ENCODE measurements around the gene P2RX3.

Gene P2RX3

DNA sequence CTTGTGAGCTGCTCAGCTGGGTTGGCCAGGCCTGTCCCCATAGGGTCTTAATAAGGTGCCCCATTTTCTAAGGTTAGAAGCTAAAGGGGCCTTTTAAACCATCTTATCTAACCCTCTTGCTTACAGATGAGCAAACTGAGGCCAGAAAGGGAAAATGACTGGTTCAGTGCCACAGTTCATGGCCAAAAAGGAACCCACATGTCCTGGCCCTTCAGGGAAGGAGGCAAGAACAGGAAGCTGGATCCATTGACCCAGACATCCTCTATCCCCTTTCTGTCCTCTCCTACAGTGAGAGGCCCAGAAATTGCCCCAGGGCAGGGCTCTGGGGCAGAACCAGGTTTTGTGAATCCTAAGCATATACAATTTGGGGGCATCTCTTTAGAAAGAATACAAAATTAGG lies 32.8 kb downstream of the P2RX3 start:
- DNase-seq (ENCODE audit: low read depth in 2 of 2): no peak

DNA sequence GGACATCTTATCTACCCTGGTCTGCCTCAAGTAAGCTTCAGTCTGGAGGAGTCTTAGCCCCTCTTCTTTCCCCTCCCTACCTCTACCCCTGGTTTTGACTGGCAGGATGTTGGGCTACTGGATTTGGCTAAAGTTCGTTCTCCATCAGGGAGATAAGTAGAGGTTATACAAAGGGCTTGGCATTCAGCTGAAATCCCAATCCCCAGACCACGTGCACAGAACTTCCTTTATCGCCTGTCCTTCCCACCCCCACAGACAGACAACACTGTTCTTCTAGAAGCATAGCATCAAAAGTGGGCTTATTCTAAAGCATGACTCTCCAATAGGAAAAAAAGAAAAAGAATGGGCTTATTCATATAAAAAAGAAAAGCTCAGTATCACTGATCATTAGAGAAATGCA lies 35.0 kb downstream of the P2RX3 start:
- DNase-seq (ENCODE audit: low read depth in 2 of 2): no peak

DNA sequence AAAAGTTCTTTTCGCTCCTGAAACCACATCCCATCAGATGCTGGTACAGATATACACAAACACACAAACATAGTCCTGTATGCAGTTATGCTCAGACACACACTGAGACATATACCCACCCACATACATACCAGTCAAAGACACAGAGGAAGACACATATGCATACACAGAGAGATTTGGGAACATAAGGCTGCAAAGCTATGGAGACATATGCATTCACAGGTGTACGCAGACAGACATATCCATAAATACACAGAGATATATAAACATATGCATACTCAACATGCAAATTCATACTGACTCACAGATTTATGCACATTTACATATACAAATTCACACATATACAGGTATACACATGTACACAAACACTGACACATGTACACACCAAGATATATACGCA lies 36.8 kb downstream of the P2RX3 start:
- no peak for DNase-seq (ENCODE audit: low read depth in 2 of 2)

DNA sequence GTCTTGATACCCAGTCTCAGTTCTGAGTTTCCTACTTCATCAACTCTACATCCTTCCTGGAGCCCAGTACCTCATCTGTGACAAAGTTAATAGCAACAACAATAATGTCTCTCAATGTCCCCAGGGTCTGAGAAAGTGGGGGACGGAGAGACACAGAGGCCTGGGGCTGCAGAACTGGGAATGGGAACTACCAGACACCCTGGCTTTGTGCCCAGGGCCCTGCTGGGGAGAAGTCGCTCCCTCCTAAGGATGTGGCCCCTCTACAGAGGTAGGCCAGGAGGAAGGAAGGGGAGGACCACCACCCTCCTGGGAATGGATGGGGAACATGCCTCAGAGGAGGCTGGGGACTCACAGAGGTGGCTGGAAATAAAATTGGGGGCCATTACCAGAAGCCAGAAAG lies 37.3 kb downstream of the P2RX3 start:
- DNase-seq (ENCODE audit: low read depth in 2 of 2): no peak

DNA sequence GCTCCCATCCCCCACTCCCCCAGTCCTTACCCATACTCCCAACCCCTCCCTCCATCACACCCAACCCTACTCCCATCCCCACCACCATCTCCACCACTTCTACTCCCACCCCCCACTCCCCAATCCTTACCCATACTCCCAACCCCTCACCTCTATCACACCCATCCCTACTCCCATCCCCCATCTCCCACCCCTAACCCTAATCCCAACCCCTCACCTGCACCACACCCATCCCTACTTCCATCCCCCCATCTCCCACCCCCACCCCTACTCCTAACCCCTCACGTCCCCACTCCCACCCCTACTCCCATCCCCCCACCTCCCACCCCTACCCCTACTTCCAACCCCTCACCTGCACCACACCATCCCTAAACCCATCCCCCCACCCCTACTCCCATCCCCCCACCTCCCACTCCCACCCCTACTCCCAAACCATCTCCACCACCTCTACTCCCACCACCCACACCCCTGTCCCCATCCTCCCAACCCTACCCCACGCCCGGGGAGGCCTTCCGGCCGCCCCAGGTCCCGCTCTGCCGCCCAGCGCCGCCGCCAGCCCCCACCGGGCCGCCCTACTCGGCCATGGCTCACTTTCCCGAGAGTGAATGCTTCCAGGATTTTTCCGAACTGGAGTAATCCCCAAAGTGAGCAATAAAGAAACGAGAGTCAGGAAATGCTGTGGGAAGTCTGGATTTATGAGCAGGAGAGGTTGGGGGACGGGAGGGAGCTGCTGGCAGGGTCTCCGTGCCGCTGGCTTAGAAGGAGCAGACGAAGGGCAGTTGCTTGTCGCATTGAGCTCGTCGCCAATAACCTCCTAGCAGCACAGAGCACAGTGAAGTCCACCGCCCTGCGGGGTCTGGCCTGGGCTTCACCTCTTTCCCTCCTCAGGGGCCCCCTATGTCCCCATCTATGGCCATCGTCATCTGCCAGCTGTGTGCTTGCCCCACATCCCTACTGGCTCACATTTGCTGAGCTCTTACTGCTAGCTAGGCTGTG lies 38.2 kb downstream of the P2RX3 start:
- DNase-seq (ENCODE audit: low read depth in 2 of 2): no peak

DNA sequence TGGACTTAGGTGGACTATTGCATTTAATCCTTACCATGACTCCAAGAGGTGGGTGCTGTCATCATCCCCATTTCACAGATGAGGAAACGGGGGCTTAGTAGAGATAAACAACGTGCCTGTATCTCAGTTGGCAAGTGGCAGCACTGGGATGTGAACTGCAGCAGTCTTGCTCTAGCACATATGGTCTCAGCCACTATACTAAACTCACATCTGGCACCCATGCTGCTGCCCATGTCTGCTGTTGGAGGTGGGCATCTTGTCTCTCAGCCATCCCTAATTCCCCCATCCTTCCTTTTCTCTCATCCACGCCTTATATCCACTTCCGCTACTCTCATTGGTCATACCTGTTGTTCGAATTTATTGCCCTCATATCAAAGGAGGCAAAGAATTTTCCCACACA lies 39.0 kb downstream of the P2RX3 start:
- no peak for DNase-seq (ENCODE audit: low read depth in 2 of 2)

DNA sequence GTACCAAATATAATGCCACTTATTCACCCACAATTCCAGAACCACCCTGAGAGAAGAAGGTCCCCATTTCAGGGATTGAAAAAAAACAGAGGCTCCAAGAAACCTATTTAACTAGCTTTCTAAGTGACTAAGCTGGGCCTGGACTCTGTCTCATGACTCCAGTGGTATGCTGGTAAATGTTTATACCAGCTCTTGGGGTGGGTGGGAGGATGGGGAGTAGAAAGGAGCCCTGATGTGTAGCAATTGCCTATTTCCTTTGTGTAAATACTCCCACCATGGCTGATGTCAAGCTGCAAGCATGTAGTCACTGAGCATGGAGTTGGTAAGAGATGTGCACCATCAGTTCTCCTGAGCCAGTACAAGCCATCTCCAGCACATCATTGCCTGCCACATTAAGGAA lies 40.0 kb downstream of the P2RX3 start:
- no peak for DNase-seq (ENCODE audit: low read depth in 2 of 2)

DNA sequence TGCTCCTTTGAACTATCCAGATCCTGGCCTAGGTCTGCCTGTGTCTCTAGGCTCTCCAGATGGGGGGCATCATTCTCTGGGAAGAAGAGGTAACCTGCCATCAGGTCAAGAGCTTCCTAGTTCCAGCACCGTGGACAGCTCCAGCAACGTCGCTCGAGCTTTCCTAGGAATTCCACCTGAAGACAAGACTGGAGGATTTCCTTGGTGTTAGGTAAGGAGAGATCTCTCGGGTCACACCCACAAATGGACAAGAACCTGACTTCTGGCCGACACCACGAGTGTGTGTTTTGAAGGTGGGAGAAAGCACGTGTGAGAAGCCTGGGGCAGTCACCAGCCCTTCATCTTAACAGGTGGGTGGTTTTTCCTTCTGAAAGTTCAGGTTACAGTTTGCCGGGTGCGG lies 41.6 kb downstream of the P2RX3 start:
- DNase-seq (ENCODE audit: low read depth in 2 of 2): no peak

DNA sequence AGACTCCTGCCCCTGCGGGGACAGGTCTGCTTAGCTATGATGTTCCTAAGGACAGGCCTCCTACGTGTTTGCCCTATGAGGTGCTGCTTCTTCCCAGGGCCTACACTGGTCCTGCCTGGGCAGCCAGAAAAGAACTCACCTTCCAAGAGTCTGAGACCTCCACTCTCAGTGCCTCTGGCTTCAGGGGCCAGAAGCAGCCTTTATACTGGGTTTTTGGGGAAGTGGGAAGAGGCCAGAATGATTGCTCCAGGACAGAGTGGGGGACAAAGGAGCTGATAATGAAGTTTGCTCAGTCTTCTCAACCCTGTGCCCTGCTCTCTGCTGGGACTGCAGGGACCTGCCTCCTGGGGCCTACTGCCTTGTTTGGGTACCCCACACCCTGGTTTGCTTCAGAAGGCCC lies 42.8 kb downstream of the P2RX3 start, which contains the start of gene PRG3:
Gene PRG3 (minus strand): TSS at position 176 of the 400 bp plus-strand sequence. CDS start 442 bp downstream, outside the sequence.
- DNase-seq (ENCODE audit: low read depth in 2 of 2): no peak

DNA sequence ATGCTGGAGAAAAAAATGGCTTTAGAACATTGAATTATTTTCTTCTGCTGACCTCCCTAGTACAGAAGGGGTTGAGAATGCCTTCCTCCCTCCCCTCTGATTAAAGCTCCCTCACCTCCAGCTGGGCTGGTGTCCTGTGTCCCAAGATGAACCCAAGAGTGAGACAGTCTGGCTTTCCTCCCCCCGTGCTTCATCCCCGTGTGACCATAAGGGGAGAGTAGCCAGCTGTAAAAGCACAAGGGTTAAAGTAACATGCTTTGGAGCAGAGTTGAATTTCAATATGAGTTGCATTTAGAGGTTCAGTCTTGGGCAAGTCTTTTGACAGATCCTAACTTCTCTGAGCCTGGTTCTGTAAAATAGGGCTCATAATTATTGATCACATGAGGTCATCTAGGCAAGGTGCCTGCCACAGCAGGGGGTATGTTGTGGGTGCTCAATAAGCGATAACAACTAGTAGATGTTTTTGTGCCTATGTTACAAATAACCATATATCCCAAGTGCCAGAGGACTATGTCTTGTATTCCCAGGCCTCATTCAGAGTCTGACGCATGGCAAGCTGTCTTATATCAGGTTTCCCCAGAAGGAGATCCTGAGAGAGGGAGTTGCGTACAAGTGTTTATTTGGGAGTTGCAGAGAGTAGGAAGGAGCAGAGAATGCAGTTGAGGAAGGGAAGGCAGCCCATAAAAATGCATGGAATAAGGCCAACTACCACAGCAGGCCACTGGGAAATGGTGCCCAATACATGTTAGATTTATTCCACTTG lies 48.2 kb downstream of the P2RX3 start:
- DNase-seq (ENCODE audit: low read depth in 2 of 2): no peak

DNA sequence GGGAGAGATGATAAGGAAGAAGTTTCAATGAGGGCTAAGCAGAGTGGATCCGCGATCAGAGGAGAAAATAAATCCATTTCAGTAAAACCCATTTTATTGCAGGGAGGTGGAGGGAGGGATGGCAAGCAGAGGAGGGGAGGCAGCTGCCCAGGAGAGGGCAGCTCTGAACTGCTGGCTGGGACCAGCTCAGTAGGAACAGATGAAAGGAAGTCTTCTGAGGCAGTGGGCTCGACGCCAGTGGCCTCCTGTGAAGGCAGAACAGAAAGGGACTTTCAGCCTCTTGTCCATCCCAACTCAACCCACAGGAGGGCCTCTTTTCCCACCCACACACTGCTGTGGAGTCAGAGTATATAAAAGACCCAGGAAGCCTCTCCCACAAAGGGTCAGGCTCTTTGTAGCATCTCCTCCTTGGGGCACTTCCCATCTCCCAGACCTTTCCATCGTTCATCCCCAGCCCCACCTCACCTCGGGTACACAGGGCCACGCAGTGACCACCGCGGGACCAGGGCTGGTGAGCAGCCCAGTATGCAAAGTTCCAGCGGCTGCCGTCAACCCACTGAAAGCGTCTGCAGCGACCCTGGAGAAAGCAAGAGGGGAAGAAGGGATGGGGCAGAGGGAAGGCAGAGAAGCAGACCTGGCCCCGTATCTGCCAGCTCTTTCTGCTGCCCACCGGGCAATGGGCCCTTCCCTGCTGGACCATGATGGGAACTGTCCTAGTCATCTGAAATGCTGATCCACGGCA lies 49.3 kb downstream of the P2RX3 start:
- DNase-seq (ENCODE audit: low read depth in 2 of 2): no peak

DNA sequence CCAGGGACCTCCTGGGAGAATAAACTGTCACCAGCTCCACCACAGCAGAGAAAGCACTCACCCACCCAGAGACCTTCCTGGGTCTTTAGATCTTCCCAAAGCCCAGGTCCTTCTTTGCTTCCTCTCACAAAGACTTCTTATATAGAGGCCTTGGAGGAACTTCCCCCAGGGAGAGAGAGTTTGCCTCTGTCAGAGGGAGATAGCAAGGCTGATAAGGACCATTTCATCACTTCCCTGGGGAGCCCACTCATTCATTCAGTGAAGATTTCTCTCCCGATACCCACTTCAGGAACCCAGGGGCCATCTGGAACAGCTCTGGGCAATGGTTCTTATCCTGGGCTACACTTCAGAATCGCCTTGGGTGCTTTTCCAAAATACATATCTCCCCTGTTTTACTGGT lies 52.4 kb downstream of the P2RX3 start, which contains the start of gene PRG2:
Gene PRG2 (minus strand): TSS at position 116 of the 400 bp plus-strand sequence. CDS start 706 bp downstream, outside the sequence.
- DNase-seq (ENCODE audit: low read depth in 2 of 2): no peak

DNA sequence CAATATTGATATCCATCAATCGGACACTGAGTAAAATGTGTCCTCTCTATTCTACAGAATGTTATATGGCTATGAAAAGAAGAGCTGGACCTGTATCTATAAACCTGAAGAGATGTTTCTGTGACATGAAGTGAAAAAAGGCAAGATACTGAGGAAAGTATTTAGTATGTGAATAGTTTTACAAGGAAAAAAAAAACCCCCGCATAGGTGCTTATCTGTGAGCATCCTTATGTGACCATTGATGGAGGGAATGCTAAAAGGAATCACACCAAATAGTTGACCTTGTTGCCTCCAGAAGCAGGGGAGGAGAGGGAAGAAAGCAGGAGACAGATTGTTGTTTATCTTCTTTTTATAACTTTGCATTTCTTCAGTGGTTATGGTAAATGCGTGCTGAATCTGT lies 53.0 kb downstream of the P2RX3 start:
- DNase-seq (ENCODE audit: low read depth in 2 of 2): no peak

DNA sequence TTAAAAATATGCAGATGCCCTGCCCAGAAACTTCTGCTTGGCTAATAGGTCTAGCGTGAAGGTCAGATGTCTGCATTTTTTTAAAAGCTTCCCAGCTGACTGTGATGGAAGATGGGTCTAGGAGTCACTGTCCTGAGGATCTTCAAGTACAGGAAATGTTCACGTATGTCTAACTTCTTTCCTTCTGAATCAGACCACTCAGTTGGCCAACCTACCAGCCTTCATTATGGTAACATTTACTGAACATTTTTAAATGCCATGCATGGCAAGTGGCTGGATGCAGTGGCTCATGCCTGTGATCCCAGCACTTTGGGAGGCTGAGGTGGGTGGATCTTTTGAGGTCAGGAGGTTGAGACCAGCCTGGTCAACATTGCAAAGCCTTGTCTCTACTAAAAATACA lies 53.4 kb downstream of the P2RX3 start:
- DNase-seq (ENCODE audit: low read depth in 2 of 2): no peak

DNA sequence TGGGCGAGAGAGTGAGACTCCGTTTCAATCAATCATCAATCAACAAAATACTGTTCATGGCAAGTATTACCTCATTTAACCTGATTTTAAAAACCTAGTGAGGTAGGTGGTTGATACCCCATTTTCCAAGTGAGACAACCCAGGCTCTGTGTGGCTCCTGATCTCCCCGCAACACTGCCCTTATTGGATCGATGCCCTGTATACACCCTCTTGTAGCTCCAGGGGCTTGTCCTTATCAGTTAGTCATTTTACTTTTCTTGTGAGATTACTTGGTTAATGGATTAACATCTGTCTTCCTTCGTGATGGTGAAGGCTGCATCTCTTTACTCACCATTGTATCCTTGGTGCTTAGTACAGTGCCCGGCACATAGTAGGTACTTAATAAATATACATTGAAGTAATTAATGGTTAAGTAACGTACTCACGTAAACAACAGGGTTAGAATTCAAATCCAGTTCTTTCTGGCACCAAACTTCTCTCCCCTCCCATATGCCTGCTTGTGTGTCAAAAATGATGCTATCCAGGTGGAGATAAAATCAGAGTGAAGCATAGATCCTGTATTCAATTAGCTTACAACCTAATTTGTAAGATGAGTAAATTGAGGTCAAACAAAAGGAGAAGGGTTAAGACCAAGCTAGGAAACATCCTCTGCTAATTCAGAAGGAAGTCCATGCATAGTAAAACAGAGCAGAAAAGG lies 54.1 kb downstream of the P2RX3 start:
- DNase-seq (ENCODE audit: low read depth in 2 of 2): no peak

DNA sequence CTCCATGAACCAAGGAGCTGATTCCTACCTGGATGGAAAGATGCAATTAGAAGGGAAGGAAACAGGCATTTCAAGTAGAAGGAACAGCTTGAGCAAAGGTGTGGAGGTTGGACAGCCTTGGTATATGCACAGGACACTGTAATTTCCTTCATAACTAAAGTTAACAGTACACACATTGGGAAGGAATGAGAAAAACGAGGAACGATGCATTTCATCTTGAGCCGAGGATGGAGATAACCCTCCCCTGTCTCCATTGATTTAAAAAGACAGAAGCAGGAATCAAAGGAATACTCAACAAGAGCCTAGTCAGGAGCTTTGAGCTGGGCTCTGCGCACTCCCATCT lies 54.6 kb downstream of the P2RX3 start:
- no peak for DNase-seq (ENCODE audit: low read depth in 2 of 2)

DNA sequence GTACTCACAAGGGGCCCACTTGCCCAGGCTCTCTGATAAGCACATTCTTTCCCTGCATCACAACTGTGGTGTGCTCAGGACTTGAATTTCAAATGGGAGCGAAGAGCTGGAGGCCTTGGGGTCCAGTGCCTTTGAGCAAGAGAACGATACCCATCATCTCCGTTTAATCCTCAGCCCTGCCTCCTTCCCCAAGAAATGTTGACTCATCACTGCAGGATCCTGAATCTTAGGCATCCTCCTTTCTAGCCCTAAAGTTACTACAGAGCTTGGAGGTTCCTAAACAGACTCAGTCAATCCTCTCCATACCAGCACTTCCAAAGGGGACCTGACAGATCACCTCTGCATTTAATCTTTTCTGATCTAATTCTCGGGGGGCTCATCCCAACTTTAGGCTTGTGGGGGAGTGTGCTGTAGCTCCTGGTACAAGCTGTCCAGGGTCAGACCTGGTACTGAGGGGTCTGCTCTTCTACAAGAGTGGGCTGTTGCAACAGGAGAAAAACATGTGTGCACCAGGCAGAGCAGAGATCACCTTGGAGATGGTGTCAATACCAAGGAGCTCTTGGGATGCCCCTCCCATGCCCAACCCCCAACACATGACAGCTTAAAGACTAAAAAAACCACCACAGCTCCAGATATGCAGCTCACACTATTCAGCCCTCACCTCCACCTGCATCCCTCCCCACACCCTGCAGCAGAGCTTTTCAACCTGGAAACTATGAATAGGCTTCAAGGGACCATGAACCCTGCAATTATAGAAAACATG lies 56.2 kb downstream of the P2RX3 start:
- DNase-seq (ENCODE audit: low read depth in 2 of 2): no peak

DNA sequence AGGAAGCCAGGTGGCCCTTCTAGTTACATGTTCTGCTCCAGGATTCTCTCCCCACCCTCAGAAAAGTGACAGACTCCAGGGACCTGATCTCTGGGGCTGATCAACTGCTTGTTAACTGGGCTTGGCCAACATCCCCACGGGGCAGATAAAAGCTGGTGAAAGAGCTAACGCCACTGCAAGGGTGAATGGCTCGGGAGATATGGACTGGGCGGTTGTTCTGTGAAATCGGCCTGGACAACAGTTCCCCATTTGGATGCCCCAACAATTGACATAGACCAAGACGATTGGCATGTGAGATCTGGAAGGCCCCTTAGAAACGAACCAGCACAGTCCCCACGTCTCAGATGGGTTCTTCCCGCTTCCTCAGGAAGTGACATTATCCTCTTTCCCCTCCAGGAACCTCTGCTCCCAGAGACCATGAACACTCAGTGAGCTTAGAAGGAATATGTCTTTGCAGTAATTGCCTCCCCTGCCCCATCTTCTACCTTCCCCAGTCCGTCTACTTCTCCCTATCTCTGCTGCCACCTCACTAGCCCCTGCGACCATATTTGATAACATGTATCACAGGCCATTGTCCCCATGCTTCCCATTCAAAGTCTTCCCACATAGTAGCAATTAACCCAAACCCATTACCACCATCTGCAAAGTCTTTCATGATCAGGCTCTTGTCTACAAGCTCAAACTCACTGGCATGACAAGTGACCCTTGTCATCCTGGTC lies 57.9 kb downstream of the P2RX3 start:
- DNase-seq (ENCODE audit: low read depth in 2 of 2): no peak

DNA sequence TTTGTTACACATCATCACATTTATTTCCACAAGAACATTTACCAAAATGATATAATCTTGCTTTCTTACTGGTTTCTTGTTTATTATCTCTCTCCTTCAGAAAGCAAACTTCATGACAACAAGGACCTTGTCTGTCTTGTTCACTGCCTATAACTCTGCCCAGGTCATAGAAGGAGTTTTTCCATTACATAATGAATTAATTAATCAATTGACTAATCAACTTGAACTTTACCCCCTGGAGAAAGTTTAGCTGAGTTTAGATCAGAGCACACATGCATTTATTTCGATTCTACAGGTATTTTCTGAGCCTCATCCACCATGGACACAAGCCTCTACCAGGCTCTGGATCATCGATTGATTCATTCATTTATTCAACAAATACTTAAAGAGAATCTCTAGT lies 58.6 kb downstream of the P2RX3 start:
- no peak for DNase-seq (ENCODE audit: low read depth in 2 of 2)

DNA sequence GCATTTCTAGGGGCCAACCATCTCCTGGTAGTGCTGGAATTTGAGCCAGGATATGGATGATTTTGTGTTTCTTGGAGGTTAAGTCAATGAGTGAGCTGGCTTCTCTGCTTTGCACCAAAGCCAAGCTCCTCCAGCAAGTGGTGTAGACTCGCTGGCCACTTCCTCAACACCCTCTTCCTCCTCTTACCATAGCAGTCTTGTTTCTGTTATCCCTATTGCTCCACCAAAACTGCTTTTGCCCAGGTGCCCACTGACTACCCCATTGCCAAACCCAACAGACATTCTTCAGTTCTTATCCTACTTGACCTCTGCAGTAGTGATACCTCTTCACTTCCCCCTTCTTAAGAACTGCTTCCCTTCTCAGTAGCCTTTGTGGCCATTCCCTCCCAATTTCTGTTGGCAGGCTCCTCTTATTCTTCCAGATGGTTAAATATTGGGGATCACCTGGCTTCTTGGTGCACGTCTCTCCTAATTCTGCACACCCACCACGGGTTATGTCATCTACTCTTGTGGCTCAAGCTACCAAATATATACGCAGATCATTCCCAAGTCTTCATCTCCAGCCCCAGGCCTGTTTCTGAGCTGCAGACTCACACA lies 59.3 kb downstream of the P2RX3 start:
- no peak for DNase-seq (ENCODE audit: low read depth in 2 of 2)

All from stimulated activated CD4-positive, alpha-beta T cell treated with anti-CD3 and anti-CD28 coated beads, Interleukin-15, amount 100 ng/mL, for 48 hours (primary cell).